ENCODE measurements around the gene TNFRSF8. TPM values are rescaled to one million over a fixed set of nuclear protein-coding genes. Genes with fewer than 3 reads are reported as not detected.

TNFRSF8 gene
- total and polyA plus RNA-seq, 2 of the 13 experiments (the other 11 are each of a cell fraction or from before 2014, with no cell fraction given) = not detected

- no peaks in the 10 kb centered on the region for H3K9me3 ChIP-seq (ENCODE audit: low read length)
- POLR2A ChIA-PET = no interaction called here
- BruUV-seq (replicated peaks) = no TSS peak
- H3K4me3 ChIP-seq (replicated peaks in 1 of 3; ENCODE audit: insufficient read depth in 1 of 3, low read depth in 2 of 3, low read length in 3 of 3) = no peak overlapping the region
- H3K27me3 ChIP-seq (ENCODE audit: control insufficient read depth in 1 of 2, insufficient read depth in 2 of 2, low read length in 2 of 2) = no peaks in the 10 kb centered on the region
- H3K27ac ChIP-seq (ENCODE audit: extremely low read length, insufficient read depth, low read length) = no peak overlapping the region
- no peak for TF ChIP-seq TFAP4 (IDR thresholded peaks at IDR 0.05; ENCODE audit: borderline replicate concordance, low read depth)
- TF ChIP-seq SMAD3 (CRISPR knock-in tag; IDR thresholded peaks at IDR 0.05) = no peak
- no peak for TF ChIP-seq YY1 (IDR thresholded peaks at IDR 0.05; ENCODE audit: insufficient read depth, insufficient replicate concordance, low read depth, low read length)
- no peak for TF ChIP-seq NONO (IDR thresholded peaks at IDR 0.05)
- TF ChIP-seq NONO (CRISPR knock-in tag; conservative IDR thresholded peaks at IDR 0.05) = no peak
- no peak for TF ChIP-seq SALL2 (CRISPR knock-in tag; IDR thresholded peaks at IDR 0.05)
- TF ChIP-seq ZNF331 (CRISPR knock-in tag; IDR thresholded peaks at IDR 0.05) = no peak
- no peak for TF ChIP-seq DNMT1 (CRISPR knock-in tag; IDR thresholded peaks at IDR 0.05)
- no peak for TF ChIP-seq CENPBD1 (CRISPR knock-in tag; IDR thresholded peaks at IDR 0.05; ENCODE audit: borderline replicate concordance, low read depth)
- no peak for TF ChIP-seq ZNF792 (CRISPR knock-in tag; IDR thresholded peaks at IDR 0.05)
- TF ChIP-seq ZNF367 (CRISPR knock-in tag; IDR thresholded peaks at IDR 0.05; ENCODE audit: borderline replicate concordance) = no peak
- TF ChIP-seq CEBPZ (IDR thresholded peaks at IDR 0.05; ENCODE audit: low read length) = no peak
- no peak for TF ChIP-seq NKX3-1 (CRISPR knock-in tag; IDR thresholded peaks at IDR 0.05)
- TF ChIP-seq TRAFD1 (CRISPR knock-in tag; IDR thresholded peaks at IDR 0.05; ENCODE audit: borderline replicate concordance) = no peak
- H3K9ac ChIP-seq (ENCODE audit: insufficient read depth, low read depth, low read length) = no peak overlapping the region
- WGBS (ENCODE audit: low lambda C conversion rate) = 90% methylated on average over 8 of the region's 8 CpGs
- H3K36me3 ChIP-seq (replicated peaks in 1 of 2; ENCODE audit: control insufficient read depth in 1 of 2, insufficient read depth in 2 of 2, low read length in 2 of 2) = peaks cover 19 to 39% of the 10 kb centered on the region in 2 experiments
- no peak for ATAC-seq
- H3K4me2 ChIP-seq (ENCODE audit: low read depth, low read length) = no peak overlapping the region
- FAIRE-seq = no peak
- DNase-seq (ENCODE audit: low spot score) = no peak
- intact Hi-C loops (cut with micrococcal nuclease; ENCODE audit: unreplicated experiment) = no loop called here
- CTCF ChIA-PET (ENCODE audit: low intra/inter-chr PET ratio, low total read pairs) = no interaction called here
- no peaks in the 10 kb centered on the region for H3K4me1 ChIP-seq (ENCODE audit: insufficient read depth, low read length)
- peaks cover 2% of the 10 kb centered on the region for H3K79me2 ChIP-seq (ENCODE audit: insufficient read depth, low read length)
- no peak overlapping the region for H2AFZ ChIP-seq (ENCODE audit: low read length)
- no peaks in the 10 kb centered on the region for H4K20me1 ChIP-seq (ENCODE audit: insufficient read depth, low read length)
- in situ Hi-C loops (cut with HindIII; ENCODE audit: extremely low pct_ligation_motif_present, low pct_unique_long_range_greater_than_20kb) = no loop called here
Measured at GRCh38 chr1:12028248-12028647, 34.9 kb upstream of the TNFRSF8 start.
